ENCODE data around the gene OGFR. TPM values are rescaled to one million over a fixed set of nuclear protein-coding genes. Genes with fewer than 3 reads are reported as not detected.

OGFR gene
- total RNA-seq, 2 donors from 2014 or later, result 50.6 to 57.4 TPM

- H3K4me3 ChIP-seq, result no peak overlapping the region
- DNase-seq (ENCODE audit: low spot score) (no peak), ATAC-seq (ENCODE audit: insufficient number of reproducible peaks, low FRiP score, low read depth) (no peak)
- H3K9me3 ChIP-seq, result no peaks in the 10 kb centered on the region
- H3K4me1 ChIP-seq (ENCODE audit: control insufficient read depth in 1 of 2, low read depth in 2 of 2), result peaks cover 27 to 39% of the 10 kb centered on the region in 2 donors
- H3K36me3 ChIP-seq, result no peaks in the 10 kb centered on the region
- no peak for TF ChIP-seq CTCF (IDR thresholded peaks at IDR 0.05)
- H3K27ac ChIP-seq, result no peak overlapping the region
- no peaks in the 10 kb centered on the region for H3K27me3 ChIP-seq (replicated peaks; ENCODE audit: insufficient read depth)
These were observed 15.8 kb downstream of the OGFR start for GRCh38 chr20:62820208-62820961.

GRCh38 chr20:62820962-62821725 is 16.5 kb downstream of the OGFR start:
- ATAC-seq (ENCODE audit: insufficient number of reproducible peaks, low FRiP score, low read depth) (no peak), DNase-seq (ENCODE audit: low spot score) (no peak)
- no peak for TF ChIP-seq CTCF (IDR thresholded peaks at IDR 0.05)
- Histone ChIP-seq H3K27me3 (replicated peaks; ENCODE audit: insufficient read depth) (no peaks in the 10 kb centered on the region), H3K36me3 (no peaks in the 10 kb centered on the region), H3K4me1 (ENCODE audit: control insufficient read depth in 1 of 2, low read depth in 2 of 2) (peaks cover 20 to 31% of the 10 kb centered on the region in 2 donors), H3K9me3 (no peaks in the 10 kb centered on the region), H3K4me3 (no peak overlapping the region), H3K27ac (no peak overlapping the region)

GRCh38 chr20:62821726-62822210 is 17.1 kb downstream of the OGFR start:
- Histone ChIP-seq H3K9me3 (no peaks in the 10 kb centered on the region), H3K4me3 (no peak overlapping the region), H3K4me1 (ENCODE audit: control insufficient read depth in 1 of 2, low read depth in 2 of 2) (peaks cover 14 to 25% of the 10 kb centered on the region in 2 donors), H3K27ac (no peak overlapping the region), H3K27me3 (replicated peaks; ENCODE audit: insufficient read depth) (no peaks in the 10 kb centered on the region), H3K36me3 (no peaks in the 10 kb centered on the region)
- no peak for ATAC-seq (ENCODE audit: insufficient number of reproducible peaks, low FRiP score, low read depth)
- DNase-seq (ENCODE audit: low spot score), result no peak
- TF ChIP-seq CTCF (IDR thresholded peaks at IDR 0.05), result no peak

GRCh38 chr20:62822239-62822787 is 17.7 kb downstream of the OGFR start:
- TF ChIP-seq CTCF (IDR thresholded peaks at IDR 0.05), result no peak
- Histone ChIP-seq H3K4me1 (ENCODE audit: control insufficient read depth in 1 of 2, low read depth in 2 of 2) (peaks cover 14 to 20% of the 10 kb centered on the region in 2 donors), H3K9me3 (no peaks in the 10 kb centered on the region), H3K27ac (no peak overlapping the region), H3K36me3 (no peaks in the 10 kb centered on the region), H3K27me3 (replicated peaks; ENCODE audit: insufficient read depth) (no peaks in the 10 kb centered on the region), H3K4me3 (no peak overlapping the region)
- DNase-seq (ENCODE audit: low spot score) (no peak), ATAC-seq (ENCODE audit: insufficient number of reproducible peaks, low FRiP score, low read depth) (no peak)
